ENCODE results near the gene GALNT17.

The GALNT17 gene

GRCh38 chr7:71521506-71521905 is 389.6 kb downstream of the GALNT17 start:
- Mint-ChIP-seq H3K27ac (no peak overlapping the region), H3K9me3 (peaks cover 25% of the 10 kb centered on the region), H3K36me3 (ENCODE audit: low read depth) (no peaks in the 10 kb centered on the region), H3K27me3 (no peaks in the 10 kb centered on the region), H3K4me1 (ENCODE audit: low read depth) (no peaks in the 10 kb centered on the region), H3K4me3 (no peak overlapping the region)
- DNase-seq, result no peak

GRCh38 chr7:71526106-71526505 is 394.2 kb downstream of the GALNT17 start:
- no peak for DNase-seq
- Mint-ChIP-seq H3K27ac (no peak overlapping the region), H3K36me3 (ENCODE audit: low read depth) (no peaks in the 10 kb centered on the region), H3K9me3 (peaks cover 22% of the 10 kb centered on the region), H3K4me1 (ENCODE audit: low read depth) (no peaks in the 10 kb centered on the region), H3K4me3 (no peak overlapping the region), H3K27me3 (no peaks in the 10 kb centered on the region)

GRCh38 chr7:71527213-71527612 is 395.3 kb downstream of the GALNT17 start:
- Mint-ChIP-seq H3K9me3 (peaks cover 14% of the 10 kb centered on the region), H3K4me3 (no peak overlapping the region), H3K27me3 (no peaks in the 10 kb centered on the region), H3K36me3 (ENCODE audit: low read depth) (no peaks in the 10 kb centered on the region), H3K27ac (no peak overlapping the region), H3K4me1 (ENCODE audit: low read depth) (no peaks in the 10 kb centered on the region)
- DNase-seq, result no peak

- H3K4me3 Mint-ChIP-seq, result no peak overlapping the region
- no peak overlapping the region for H3K27ac Mint-ChIP-seq
- H3K9me3 Mint-ChIP-seq, result peaks cover 12% of the 10 kb centered on the region
- H3K27me3 Mint-ChIP-seq, result no peaks in the 10 kb centered on the region
- no peak for DNase-seq
- H3K4me1 Mint-ChIP-seq (ENCODE audit: low read depth), result no peaks in the 10 kb centered on the region
- H3K36me3 Mint-ChIP-seq (ENCODE audit: low read depth), result no peaks in the 10 kb centered on the region
These were observed 403.7 kb downstream of the GALNT17 start for GRCh38 chr7:71535616-71536015.

GRCh38 chr7:71538210-71538609 is 406.3 kb downstream of the GALNT17 start:
- Mint-ChIP-seq H3K9me3 (peaks cover 17% of the 10 kb centered on the region), H3K27me3 (no peaks in the 10 kb centered on the region), H3K4me3 (no peak overlapping the region), H3K27ac (no peak overlapping the region), H3K36me3 (ENCODE audit: low read depth) (no peaks in the 10 kb centered on the region), H3K4me1 (ENCODE audit: low read depth) (no peaks in the 10 kb centered on the region)
- DNase-seq, result no peak

- H3K4me3 Mint-ChIP-seq, result no peak overlapping the region
- peaks cover 9% of the 10 kb centered on the region for H3K9me3 Mint-ChIP-seq
- H3K27ac Mint-ChIP-seq, result no peak overlapping the region
- H3K4me1 Mint-ChIP-seq (ENCODE audit: low read depth), result no peaks in the 10 kb centered on the region
- H3K27me3 Mint-ChIP-seq, result no peaks in the 10 kb centered on the region
- no peaks in the 10 kb centered on the region for H3K36me3 Mint-ChIP-seq (ENCODE audit: low read depth)
- DNase-seq, result no peak
These were observed 407.7 kb downstream of the GALNT17 start for GRCh38 chr7:71539615-71540014.

- H3K4me3 Mint-ChIP-seq, result no peak overlapping the region
- DNase-seq, result no peak
- peaks cover 7% of the 10 kb centered on the region for H3K9me3 Mint-ChIP-seq
- no peak overlapping the region for H3K27ac Mint-ChIP-seq
- H3K4me1 Mint-ChIP-seq (ENCODE audit: low read depth), result no peaks in the 10 kb centered on the region
- H3K36me3 Mint-ChIP-seq (ENCODE audit: low read depth), result no peaks in the 10 kb centered on the region
- H3K27me3 Mint-ChIP-seq, result no peaks in the 10 kb centered on the region
These were observed 409.9 kb downstream of the GALNT17 start for GRCh38 chr7:71541707-71542353.

GRCh38 chr7:71543396-71543795 is 411.5 kb downstream of the GALNT17 start:
- H3K27me3 Mint-ChIP-seq, result no peaks in the 10 kb centered on the region
- no peak overlapping the region for H3K27ac Mint-ChIP-seq
- DNase-seq, result no peak
- no peak overlapping the region for H3K4me3 Mint-ChIP-seq
- no peaks in the 10 kb centered on the region for H3K4me1 Mint-ChIP-seq (ENCODE audit: low read depth)
- H3K9me3 Mint-ChIP-seq, result peaks cover 10% of the 10 kb centered on the region
- H3K36me3 Mint-ChIP-seq (ENCODE audit: low read depth), result no peaks in the 10 kb centered on the region

GRCh38 chr7:71544816-71545215 is 412.9 kb downstream of the GALNT17 start:
- Mint-ChIP-seq H3K4me1 (ENCODE audit: low read depth) (no peaks in the 10 kb centered on the region), H3K27ac (no peak overlapping the region), H3K36me3 (ENCODE audit: low read depth) (no peaks in the 10 kb centered on the region), H3K27me3 (no peaks in the 10 kb centered on the region), H3K4me3 (no peak overlapping the region), H3K9me3 (peaks cover 14% of the 10 kb centered on the region)
- no peak for DNase-seq

- no peak for DNase-seq
- no peaks in the 10 kb centered on the region for H3K4me1 Mint-ChIP-seq (ENCODE audit: low read depth)
- H3K9me3 Mint-ChIP-seq, result peaks cover 19% of the 10 kb centered on the region
- H3K4me3 Mint-ChIP-seq, result no peak overlapping the region
- H3K27me3 Mint-ChIP-seq, result no peaks in the 10 kb centered on the region
- no peaks in the 10 kb centered on the region for H3K36me3 Mint-ChIP-seq (ENCODE audit: low read depth)
- H3K27ac Mint-ChIP-seq, result no peak overlapping the region
These were observed 415.5 kb downstream of the GALNT17 start for GRCh38 chr7:71547426-71547825.

- H3K36me3 Mint-ChIP-seq (ENCODE audit: low read depth), result no peaks in the 10 kb centered on the region
These were observed 416.8 kb downstream of the GALNT17 start for GRCh38 chr7:71548746-71549145.

GRCh38 chr7:71553306-71553705 is 421.4 kb downstream of the GALNT17 start:
- no peak for DNase-seq
- Mint-ChIP-seq H3K9me3 (peaks cover 19% of the 10 kb centered on the region), H3K27ac (no peak overlapping the region), H3K4me3 (no peak overlapping the region), H3K27me3 (no peaks in the 10 kb centered on the region), H3K4me1 (ENCODE audit: low read depth) (no peaks in the 10 kb centered on the region), H3K36me3 (ENCODE audit: low read depth) (no peaks in the 10 kb centered on the region)

More at GRCh38 chr7:71548746-71549145, 416.8 kb downstream of the GALNT17 start:
- Mint-ChIP-seq H3K9me3 (peaks cover 19% of the 10 kb centered on the region), H3K4me3 (no peak overlapping the region), H3K4me1 (ENCODE audit: low read depth) (no peaks in the 10 kb centered on the region), H3K27ac (no peak overlapping the region), H3K27me3 (no peaks in the 10 kb centered on the region)
- DNase-seq, result no peak

- Mint-ChIP-seq H3K9me3 (peaks cover 13% of the 10 kb centered on the region), H3K4me3 (no peak overlapping the region), H3K27ac (no peak overlapping the region), H3K4me1 (ENCODE audit: low read depth) (no peaks in the 10 kb centered on the region), H3K36me3 (ENCODE audit: low read depth) (no peaks in the 10 kb centered on the region), H3K27me3 (no peaks in the 10 kb centered on the region)
- no peak for DNase-seq
These were observed 423.8 kb downstream of the GALNT17 start for GRCh38 chr7:71555758-71556157.

- Mint-ChIP-seq H3K27ac (no peak overlapping the region), H3K4me3 (no peak overlapping the region), H3K27me3 (no peaks in the 10 kb centered on the region), H3K9me3 (peaks cover 4% of the 10 kb centered on the region), H3K36me3 (ENCODE audit: low read depth) (no peaks in the 10 kb centered on the region), H3K4me1 (ENCODE audit: low read depth) (no peaks in the 10 kb centered on the region)
- DNase-seq, result no peak
These were observed 427.1 kb downstream of the GALNT17 start for GRCh38 chr7:71558806-71559613.

- Mint-ChIP-seq H3K4me1 (ENCODE audit: low read depth) (no peaks in the 10 kb centered on the region), H3K27ac (no peak overlapping the region), H3K4me3 (no peak overlapping the region), H3K9me3 (no peaks in the 10 kb centered on the region), H3K27me3 (no peaks in the 10 kb centered on the region), H3K36me3 (ENCODE audit: low read depth) (no peaks in the 10 kb centered on the region)
- no peak for DNase-seq
These were observed 428.5 kb downstream of the GALNT17 start for GRCh38 chr7:71560354-71560995.

Data from activated T-cell treated with anti-CD3 and anti-CD28 coated beads, Interleukin-2, amount 50 U/mL, for 24 hours (primary cell).